ENCODE measurements around the gene UNC13D.

The UNC13D gene

GRCh38 chr17:75779250-75779986 is 64.8 kb downstream of the UNC13D start:
- intact Hi-C loops (cut with DNase I), result loop anchor here (5.0 kb wide), 1 partner anchor 63 kb away; the partner anchor contains the start of gene UNC13D
- peak; percentile 92 to 99 (median 96) for DNase-seq

- intact Hi-C loops (cut with DNase I), result loop anchor here (5.0 kb wide), 1 partner anchor 63 kb away; the partner anchor contains the start of gene UNC13D
- peak in 1 of 10 donors; percentile 79 for DNase-seq
These were observed 65.3 kb downstream of the UNC13D start for GRCh38 chr17:75778861-75779249.

GRCh38 chr17:75778066-75778860 is 65.9 kb downstream of the UNC13D start:
- DNase-seq, result peak in 1 of 10 donors; percentile 70

GRCh38 chr17:75777296-75777922 is 66.8 kb downstream of the UNC13D start:
- intact Hi-C loops (cut with DNase I), result loop anchor here (5.0 kb wide), 1 partner anchor 65 kb away; the partner anchor contains the start of gene UNC13D
- DNase-seq, result peak in 1 of 10 donors; percentile 4

More at GRCh38 chr17:75778066-75778860, 65.9 kb downstream of the UNC13D start:
- intact Hi-C loops (cut with DNase I), result loop anchor here (5.0 kb wide), 1 partner anchor 64 kb away; the partner anchor contains the start of gene UNC13D

Measured in posterior cingulate gyrus (tissue), 11 donors.